Keratinocyte (primary cell): ENCODE measurements around the gene SIGLEC6. TPM values are rescaled to one million over a fixed set of nuclear protein-coding genes. Genes with fewer than 3 reads are reported as not detected.

Experiments used
- DNase-seq: peaks from one replicate; pipeline ENCODE4 v3.0.0-alpha.2; 2011; ENCODE audit warnings: low read depth, missing footprints, low spot score
- FAIRE-seq: peaks from 2 replicates; lab custom pipeline; 2011; peaks lifted over from hg19 to GRCh38; lab: Jason Lieb, UNC
- H2AFZ ChIP-seq: 2 replicates; pipeline ENCODE4 v1.6.0; 2012; ENCODE audit warnings: low read length, control low read depth, inconsistent platforms; ENCODE audit not compliant: control insufficient read depth
- H3K27ac ChIP-seq: 2 replicates; pipeline ENCODE4 v1.5.1; 2011; ENCODE audit warnings: low read length; ENCODE audit not compliant: control insufficient read depth, insufficient read depth
- H3K27me3 ChIP-seq: 3 replicates; pipeline ENCODE4 v1.6.0; 2011; ENCODE audit warnings: low read length; ENCODE audit not compliant: control insufficient read depth, insufficient read depth; ENCODE audit errors: extremely low read depth
- H3K36me3 ChIP-seq, 2 experiments: 2 replicates in 1 of 2; 3 replicates in 1 of 2; pipeline ENCODE4 v1.5.1; 2011; ENCODE audit warnings: low read length in 2 of 2, mild to moderate bottlenecking in 1 of 2; ENCODE audit not compliant: control insufficient read depth in 2 of 2, insufficient read depth in 2 of 2; ENCODE audit errors: extremely low read depth in 1 of 2
- H3K4me1 ChIP-seq: 3 replicates; pipeline ENCODE4 v1.5.1; 2011; ENCODE audit warnings: low read length; ENCODE audit not compliant: control insufficient read depth, insufficient read depth; ENCODE audit errors: extremely low read depth
- H3K4me2 ChIP-seq: 3 replicates; pipeline ENCODE4 v1.6.0; 2011; ENCODE audit warnings: low read depth, low read length; ENCODE audit not compliant: control insufficient read depth, insufficient read depth; ENCODE audit errors: extremely low read depth
- H3K4me3 ChIP-seq, 3 experiments: fragments of 200-600 bp in 1 of 3; sonication (generic) in 1 of 3; 2 replicates in 2 of 3; 3 replicates in 1 of 3; pipeline ENCODE4 v1.5.1; 2011 to 2016; ENCODE audit warnings: low read length in 3 of 3, mild to moderate bottlenecking in 3 of 3, control low read depth in 2 of 3, inconsistent platforms in 1 of 3, low read depth in 1 of 3, mixed read lengths in 1 of 3, mixed run types in 1 of 3, moderate library complexity in 1 of 3; ENCODE audit not compliant: control insufficient read depth in 2 of 3, insufficient read depth in 2 of 3; ENCODE audit errors: extremely low read depth in 1 of 3
- H3K79me2 ChIP-seq: 2 replicates; pipeline ENCODE4 v1.6.0; 2012; ENCODE audit warnings: low read length; ENCODE audit not compliant: control insufficient read depth, insufficient read depth
- H3K9ac ChIP-seq: 3 replicates; pipeline ENCODE4 v1.6.0; 2011; ENCODE audit warnings: low read length; ENCODE audit not compliant: control insufficient read depth, insufficient read depth; ENCODE audit errors: extremely low read depth
- H3K9me1 ChIP-seq: 3 replicates; pipeline ENCODE4 v1.6.0; 2011; ENCODE audit warnings: low read length; ENCODE audit not compliant: control insufficient read depth, insufficient read depth; ENCODE audit errors: extremely low read depth
- H3K9me3 ChIP-seq: 2 replicates; pipeline ENCODE4 v1.5.1; 2012; ENCODE audit warnings: low read depth, low read length; ENCODE audit not compliant: control insufficient read depth
- H4K20me1 ChIP-seq: 3 replicates; pipeline ENCODE4 v1.6.0; 2011; ENCODE audit warnings: low read length; ENCODE audit not compliant: control insufficient read depth, insufficient read depth; ENCODE audit errors: extremely low read depth
- CTCF ChIP-seq, 3 experiments: IDR thresholded peaks in 1 of 3; conservative IDR thresholded peaks in 1 of 3; optimal IDR thresholded peaks in 1 of 3; 2 replicates in 2 of 3; 3 replicates in 1 of 3; pipeline versions ENCODE3 to v1.5.1; 2011; ENCODE audit warnings: low read length in 3 of 3, mild to moderate bottlenecking in 3 of 3, moderate library complexity in 2 of 3, control low read depth in 1 of 3, inconsistent platforms in 1 of 3; ENCODE audit not compliant: insufficient read depth in 2 of 3; ENCODE audit errors: extremely low read depth in 1 of 3
- EZH2 ChIP-seq: IDR thresholded peaks from one replicate; pipeline ENCODE4 v1.6.1; 2012; ENCODE audit warnings: inconsistent platforms, mild to moderate bottlenecking, low read length, moderate library complexity
- dilution Hi-C: fragments of 300-500 bp; cut with MboI; formaldehyde crosslinking; loops from one replicate; pipeline ENCODE4 v1.7.0; 2020; ENCODE audit warnings: low sequenced_read_pairs; ENCODE audit not compliant: extremely low pct_ligation_motif_present
- polyA plus RNA-seq, 5 experiments: library from polyadenylated mRNA; depleted of rRNA in 3 of 5; stranded (reverse) in 3 of 5; stranded (forward) in 1 of 5; unstranded in 1 of 5; fragments of >200 nt; gene quantifications; 1 replicate in 1 of 5; 2 replicates in 3 of 5; 3 replicates in 1 of 5; pipeline versions ENCODE4 v1.2.1 to v1.2.3, GENCODE V29; 2011 to 2012; ENCODE audit warnings: missing spikeins in 2 of 5, low read depth in 1 of 5, low replicate concordance in 1 of 5

SIGLEC6 gene
- polyA plus RNA-seq, 1 donor (not counting 4 experiments of a cell fraction or from before 2014, with no cell fraction given) = not detected

DNA sequence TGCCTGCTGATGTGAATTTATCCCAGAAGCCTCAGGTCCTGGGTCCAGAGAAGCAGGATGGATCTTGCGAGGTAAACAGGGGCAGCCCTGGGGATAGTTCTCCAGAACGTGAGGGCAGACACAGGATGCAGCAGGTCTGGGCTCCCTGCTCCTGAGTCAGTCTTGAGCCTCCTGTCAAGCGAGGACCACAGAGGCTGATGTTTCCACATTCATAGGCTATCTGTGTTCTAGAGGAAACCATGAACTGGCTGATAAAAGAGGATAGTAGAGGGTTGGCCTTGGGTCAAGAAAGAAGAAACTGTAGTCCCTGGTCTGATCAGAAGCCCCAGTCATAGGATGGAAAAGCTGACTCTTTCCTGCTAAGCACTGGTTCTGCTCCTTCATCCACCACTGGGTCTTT lies 41.9 kb upstream of the SIGLEC6 start:
- no peak overlapping the region for H3K4me2 ChIP-seq
- no peak overlapping the region for H3K4me3 ChIP-seq

DNA sequence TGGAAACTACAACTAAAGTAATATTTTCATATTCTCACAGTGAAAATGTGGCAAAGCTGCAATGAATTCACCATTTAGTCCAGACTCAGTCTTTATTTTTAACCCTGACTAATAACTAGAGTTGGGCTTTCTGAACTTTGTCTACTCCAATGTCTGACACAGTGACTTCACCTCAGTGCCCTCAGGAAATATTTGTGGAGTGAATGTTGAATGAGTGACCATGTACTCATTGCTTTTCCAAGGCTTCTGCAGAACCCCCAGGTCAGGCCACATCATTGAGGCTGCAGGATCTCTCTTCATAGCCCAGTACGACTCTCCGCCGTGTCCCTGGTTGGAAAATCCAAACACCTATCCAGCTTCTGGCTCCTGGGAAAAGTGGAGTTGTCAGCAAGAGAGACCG lies 41.4 kb upstream of the SIGLEC6 start:
- H3K4me2 ChIP-seq = no peak overlapping the region

More for the DNA sequence above, 41.9 kb upstream of the SIGLEC6 start:
- Histone ChIP-seq H3K27me3 (no peaks in the 10 kb centered on the region), H3K36me3 (peaks cover 0 to 7% of the 10 kb centered on the region in 2 experiments), H3K9me3 (no peaks in the 10 kb centered on the region), H2AFZ (no peak overlapping the region), H3K9ac (no peak overlapping the region), H4K20me1 (no peaks in the 10 kb centered on the region), H3K4me1 (peaks cover 10% of the 10 kb centered on the region), H3K79me2 (peaks cover 19% of the 10 kb centered on the region), H3K9me1 (no peaks in the 10 kb centered on the region), H3K27ac (no peak overlapping the region)
- dilution Hi-C loops = no loop called here
- FAIRE-seq = no peak
- no peak for DNase-seq
- TF ChIP-seq CTCF (optimal IDR thresholded peaks at IDR 0.05 in 1 of 3, IDR thresholded peaks at IDR 0.05 in 1 of 3, conservative IDR thresholded peaks at IDR 0.05 in 1 of 3; ENCODE audit: extremely low read depth in 1 of 3, insufficient read depth in 2 of 3, low read length in 3 of 3) = no peak
- no peak for TF ChIP-seq EZH2

More for the DNA sequence above, 41.4 kb upstream of the SIGLEC6 start:
- no peak overlapping the region for H2AFZ ChIP-seq
- H3K9ac ChIP-seq = no peak overlapping the region
- H3K36me3 ChIP-seq = peaks cover 0 to 7% of the 10 kb centered on the region in 2 experiments
- no peak overlapping the region for H3K27ac ChIP-seq
- DNase-seq = no peak
- H4K20me1 ChIP-seq = no peaks in the 10 kb centered on the region
- dilution Hi-C loops = no loop called here
- TF ChIP-seq CTCF (optimal IDR thresholded peaks at IDR 0.05 in 1 of 3, IDR thresholded peaks at IDR 0.05 in 1 of 3, conservative IDR thresholded peaks at IDR 0.05 in 1 of 3; ENCODE audit: extremely low read depth in 1 of 3, insufficient read depth in 2 of 3, low read length in 3 of 3) = no peak
- no peak for TF ChIP-seq EZH2
- peaks cover 10% of the 10 kb centered on the region for H3K4me1 ChIP-seq
- H3K27me3 ChIP-seq = no peaks in the 10 kb centered on the region
- H3K79me2 ChIP-seq = peaks cover 19% of the 10 kb centered on the region
- H3K9me1 ChIP-seq = no peaks in the 10 kb centered on the region
- no peak overlapping the region for H3K4me3 ChIP-seq
- no peak for FAIRE-seq
- H3K9me3 ChIP-seq = no peaks in the 10 kb centered on the region
